B cell (primary cell): ENCODE measurements around the gene COL19A1. TPM values are rescaled to one million over a fixed set of nuclear protein-coding genes. Genes with fewer than 3 reads are reported as not detected.

Experiments used
- ATAC-seq: fragments of 200-7000 bp; cut with Tn5 transposase; one replicate; pipeline ENCODE4 v1.10.0; 2021; ENCODE audit warnings: low read depth, mild to moderate bottlenecking, moderate number of reproducible peaks, moderate library complexity
- CTCF ChIA-PET: fragments of 350-600 bp; sonication (Branson Sonifier 250); formaldehyde crosslinking; loops from one replicate; lab custom pipeline; 2021; ENCODE audit warnings: antibody characterized with exemption, inconsistent platforms; lab: Charles Lee
- POLR2A ChIA-PET: fragments of 350-600 bp; sonication (Branson Sonifier 250); formaldehyde crosslinking; loops from one replicate; lab custom pipeline; 2021; ENCODE audit warnings: antibody characterized with exemption; lab: Charles Lee
- DNase-seq: peaks from one replicate; pipeline ENCODE4 v3.0.0; 2013
- H2AFZ ChIP-seq: 2 replicates; pipeline ENCODE4 v1.6.1; 2012; ENCODE audit warnings: mild to moderate bottlenecking, low read depth, low read length; ENCODE audit not compliant: insufficient read depth, poor library complexity, severe bottlenecking
- H3K27ac ChIP-seq, 2 donors: 1 replicate in 1 of 2; 2 replicates in 1 of 2; pipeline ENCODE4 v1.5.1; 2012 to 2013; ENCODE audit warnings: low read length in 2 of 2, mild to moderate bottlenecking in 2 of 2, moderate library complexity in 1 of 2
- H3K27me3 ChIP-seq, 4 experiments: fragments of 200-600 bp in 1 of 4; sonication (generic) in 1 of 4; replicated peaks in 1 of 4; 1 replicate in 2 of 4; 2 replicates in 2 of 4; pipeline versions ENCODE4 v1.6.1 to v1.7.0; 2013 to 2016; ENCODE audit warnings: low read length in 3 of 4, mild to moderate bottlenecking in 2 of 4, mixed read lengths in 1 of 4, moderate library complexity in 1 of 4; ENCODE audit not compliant: insufficient read depth in 4 of 4, control insufficient read depth in 3 of 4; ENCODE audit errors: control extremely low read depth in 1 of 4
- H3K36me3 ChIP-seq, 2 experiments: replicated peaks in 1 of 2; 1 replicate in 1 of 2; 2 replicates in 1 of 2; pipeline versions ENCODE4 v1.6.1 to v1.7.1; 2013; ENCODE audit warnings: low read length in 1 of 2; ENCODE audit not compliant: insufficient read depth in 2 of 2, control insufficient read depth in 1 of 2; ENCODE audit errors: control extremely low read depth in 1 of 2, extremely low read depth in 1 of 2
- H3K4me1 ChIP-seq, 2 donors: fragments of 200-600 bp in 1 of 2; sonication (generic) in 1 of 2; 1 replicate in 1 of 2; 2 replicates in 1 of 2; pipeline versions ENCODE4 v1.5.1 to v1.6.1; 2013 to 2017; ENCODE audit warnings: low read length in 2 of 2; ENCODE audit not compliant: control insufficient read depth in 2 of 2, insufficient read depth in 2 of 2
- H3K4me2 ChIP-seq: replicated peaks from 2 replicates; pipeline ENCODE3; 2012; ENCODE audit warnings: mild to moderate bottlenecking, low read depth, low read length; ENCODE audit not compliant: poor library complexity, severe bottlenecking
- H3K4me3 ChIP-seq, 5 experiments: fragments of 200-600 bp in 1 of 5; sonication (generic) in 1 of 5; 1 replicate in 3 of 5; 2 replicates in 2 of 5; pipeline versions ENCODE4 v1.5.1 to v1.7.0; 2011 to 2016; ENCODE audit warnings: low read length in 4 of 5, mild to moderate bottlenecking in 4 of 5, low read depth in 2 of 5, control low read depth in 1 of 5, moderate library complexity in 1 of 5; ENCODE audit not compliant: insufficient read depth in 1 of 5; ENCODE audit errors: control extremely low read depth in 1 of 5, extremely low read depth in 1 of 5
- H3K79me2 ChIP-seq: fragments of 200-600 bp; sonication (generic); one replicate; pipeline ENCODE4 v1.6.0; 2016; ENCODE audit warnings: low read length; ENCODE audit not compliant: control insufficient read depth, insufficient read depth
- H3K9ac ChIP-seq: fragments of 200-600 bp; sonication (generic); 2 replicates; pipeline ENCODE4 v1.6.1; 2017; ENCODE audit warnings: mild to moderate bottlenecking, low read length, moderate library complexity
- H3K9me3 ChIP-seq, 3 donors: one replicate each; pipeline versions ENCODE4 v1.6.1 to v1.7.1; 2013; ENCODE audit warnings: low read length in 2 of 3; ENCODE audit not compliant: control insufficient read depth in 2 of 3, insufficient read depth in 1 of 3; ENCODE audit errors: control extremely low read depth in 1 of 3
- H4K20me1 ChIP-seq: 2 replicates; pipeline ENCODE4 v1.6.0; 2012; ENCODE audit warnings: mild to moderate bottlenecking, low read length; ENCODE audit not compliant: insufficient read depth, control insufficient read depth, poor library complexity, severe bottlenecking
- H3K27ac Mint-ChIP-seq: one replicate; pipeline ENCODE4 v1.8.0; 2021; ENCODE audit warnings: mixed read lengths
- H3K27me3 Mint-ChIP-seq: one replicate; pipeline ENCODE4 v1.8.0; 2021; ENCODE audit warnings: mixed read lengths
- H3K4me1 Mint-ChIP-seq: one replicate; pipeline ENCODE4 v1.8.0; 2021; ENCODE audit warnings: mixed read lengths
- H3K4me3 Mint-ChIP-seq: one replicate; pipeline ENCODE4 v1.8.0; 2021; ENCODE audit warnings: mixed read lengths
- H3K9me3 Mint-ChIP-seq: one replicate; pipeline ENCODE4 v1.8.0; 2022; ENCODE audit warnings: mixed read lengths; ENCODE audit not compliant: insufficient read depth
- EZH2 ChIP-seq: IDR thresholded peaks from 2 replicates; pipeline ENCODE4 v1.6.1; 2012; ENCODE audit warnings: borderline replicate concordance, low read depth, mild to moderate bottlenecking, moderate library complexity, low read length; ENCODE audit not compliant: insufficient read depth, poor library complexity, severe bottlenecking
- WGBS: methylation state at CpG from one replicate; pipeline ENCODE4 v1.1.5; 2013; ENCODE audit warnings: missing lambda C conversion rate; ENCODE audit not compliant: insufficient coverage; 5-methylcytosine and 5-hydroxymethylcytosine counted together
- intact Hi-C: fragments of 100-400 bp; cut with micrococcal nuclease; formaldehyde crosslinking; loops from one replicate; pipeline ENCODE4 v1.10.0; 2022
- polyA plus RNA-seq: library from polyadenylated mRNA; depleted of rRNA; stranded (reverse); fragments of >200 nt; gene quantifications from 2 replicates; pipeline ENCODE4 v1.2.3, GENCODE V29; 2012
- total RNA-seq, 2 donors: library from RNA; stranded (reverse); fragments of 120-200 nt in 1 of 2; gene quantifications; 1 replicate in 1 of 2; 2 replicates in 1 of 2; pipeline versions ENCODE4 v1.2.3 to v1.2.4, GENCODE V29; 2013 to 2022
- TF ChIP-seq, protein P1 (sequence below): fragments of 200-600 bp; IDR thresholded peaks from one replicate; pipeline ENCODE4 v1.8.0; 2022; ENCODE audit warnings: antibody characterized with exemption, mild to moderate bottlenecking

The COL19A1 gene
- total and polyA plus RNA-seq, 2 donors (not counting 1 experiment from before 2014, with no cell fraction given), result 14.6 to 61.4 TPM

- no peak overlapping the region for H2AFZ ChIP-seq
- Mint-ChIP-seq H3K27ac (peak overlapping the region; percentile 22), H3K27me3 (no peaks in the 10 kb centered on the region), H3K4me3 (no peak overlapping the region), H3K4me1 (peaks cover 18% of the 10 kb centered on the region), H3K9me3 (peaks cover 3% of the 10 kb centered on the region)
- CTCF ChIA-PET, result interaction anchor here (0.7 to 1.1 kb wide), 3 partner anchors 98 to 202 kb away, joined by 3 read pairs; no protein-coding TSS in a partner anchor
- intact Hi-C loops, result loop anchor here (5.0 kb wide), 2 partner anchors 66 to 96 kb away; partner anchors contain the start of gene COL19A1
- no peak overlapping the region for H3K4me3 ChIP-seq
- ATAC-seq (no peak), DNase-seq (no peak)
- H3K4me1 ChIP-seq, result peaks cover 0 to 9% of the 10 kb centered on the region in 2 donors
- H3K27me3 ChIP-seq, result no peaks in the 10 kb centered on the region
- H3K9ac ChIP-seq, result no peak overlapping the region
- no peak overlapping the region for H3K4me2 ChIP-seq
- no peak for TF ChIP-seq EZH2
- TF ChIP-seq, protein P1, sequence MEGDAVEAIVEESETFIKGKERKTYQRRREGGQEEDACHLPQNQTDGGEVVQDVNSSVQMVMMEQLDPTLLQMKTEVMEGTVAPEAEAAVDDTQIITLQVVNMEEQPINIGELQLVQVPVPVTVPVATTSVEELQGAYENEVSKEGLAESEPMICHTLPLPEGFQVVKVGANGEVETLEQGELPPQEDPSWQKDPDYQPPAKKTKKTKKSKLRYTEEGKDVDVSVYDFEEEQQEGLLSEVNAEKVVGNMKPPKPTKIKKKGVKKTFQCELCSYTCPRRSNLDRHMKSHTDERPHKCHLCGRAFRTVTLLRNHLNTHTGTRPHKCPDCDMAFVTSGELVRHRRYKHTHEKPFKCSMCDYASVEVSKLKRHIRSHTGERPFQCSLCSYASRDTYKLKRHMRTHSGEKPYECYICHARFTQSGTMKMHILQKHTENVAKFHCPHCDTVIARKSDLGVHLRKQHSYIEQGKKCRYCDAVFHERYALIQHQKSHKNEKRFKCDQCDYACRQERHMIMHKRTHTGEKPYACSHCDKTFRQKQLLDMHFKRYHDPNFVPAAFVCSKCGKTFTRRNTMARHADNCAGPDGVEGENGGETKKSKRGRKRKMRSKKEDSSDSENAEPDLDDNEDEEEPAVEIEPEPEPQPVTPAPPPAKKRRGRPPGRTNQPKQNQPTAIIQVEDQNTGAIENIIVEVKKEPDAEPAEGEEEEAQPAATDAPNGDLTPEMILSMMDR, result no peak
- H4K20me1 ChIP-seq, result no peaks in the 10 kb centered on the region
- no peaks in the 10 kb centered on the region for H3K79me2 ChIP-seq
- WGBS, result 46% methylated on average over 1 of the region's 1 CpG
- H3K9me3 ChIP-seq, result no peaks in the 10 kb centered on the region
- peaks cover 6 to 47% of the 10 kb centered on the region in 2 experiments for H3K36me3 ChIP-seq
- POLR2A ChIA-PET, result no interaction called here
- H3K27ac ChIP-seq, result peak overlapping the region in 1 of 2 donors; percentile 50
These were observed 66.9 kb downstream of the COL19A1 start for GRCh38 chr6:69933239-69933638.

DNA sequence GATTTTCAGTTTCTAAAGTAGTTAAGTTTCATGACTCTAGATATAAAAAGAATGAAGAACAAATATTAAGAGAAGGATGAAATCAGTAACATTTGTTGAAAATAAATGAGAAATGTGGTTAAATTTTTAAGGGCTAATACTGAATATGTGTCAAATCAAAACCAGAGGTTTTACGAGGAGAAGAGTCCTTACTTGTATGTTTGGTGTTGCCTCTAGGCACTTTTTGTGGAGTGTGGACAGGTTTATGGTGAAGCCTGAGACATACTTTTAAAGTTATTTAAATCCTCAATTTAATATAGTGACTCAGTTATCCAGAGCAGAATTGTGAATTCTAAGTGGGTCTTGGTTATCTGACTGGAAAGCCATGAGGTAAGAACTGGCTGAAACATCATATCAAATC is 68.7 kb downstream of the COL19A1 start:
- Mint-ChIP-seq H3K9me3 (no peaks in the 10 kb centered on the region), H3K4me3 (no peak overlapping the region), H3K27me3 (no peaks in the 10 kb centered on the region), H3K4me1 (peaks cover 18% of the 10 kb centered on the region), H3K27ac (no peak overlapping the region)
- peak overlapping the region in 1 of 2 donors; percentile 37 for H3K27ac ChIP-seq
- ATAC-seq (no peak), DNase-seq (no peak)
- no peak overlapping the region for H2AFZ ChIP-seq
- H3K27me3 ChIP-seq, result no peaks in the 10 kb centered on the region
- H4K20me1 ChIP-seq, result no peaks in the 10 kb centered on the region
- ChIA-PET POLR2A (no interaction called here), CTCF (no interaction called here)
- no peaks in the 10 kb centered on the region for H3K9me3 ChIP-seq
- no peak overlapping the region for H3K9ac ChIP-seq
- TF ChIP-seq EZH2, result no peak
- TF ChIP-seq, protein P1, result no peak
- peaks cover 0 to 9% of the 10 kb centered on the region in 2 donors for H3K4me1 ChIP-seq
- H3K4me3 ChIP-seq, result no peak overlapping the region
- H3K4me2 ChIP-seq, result no peak overlapping the region
- WGBS, result no CpG with 5 or more reads among the region's 1 CpG
- intact Hi-C loops, result no loop called here
- H3K36me3 ChIP-seq, result peaks cover 3 to 52% of the 10 kb centered on the region in 2 experiments
- no peaks in the 10 kb centered on the region for H3K79me2 ChIP-seq
